GM12865 (cell line): Measurements from ENCODE around the gene LILRA6.
A peak's percentile ranks its signal among the peaks of the same experiment; 100 is the strongest.
"Not testable (repeated sequence)": the region's sequence is repeated elsewhere in the genome, so short reads cannot be mapped to it uniquely, and the experiment has no call there.

Source experiments
- DNase-seq: peaks from one replicate; pipeline ENCODE4 v3.0.0; 2010; ENCODE audit warnings: low read depth
- H3K4me3 ChIP-seq: 2 replicates; pipeline ENCODE4 v1.5.1; 2011; ENCODE audit warnings: mild to moderate bottlenecking, low read depth, low read length, control low read depth
- TF ChIP-seq, protein P1 (sequence below): IDR thresholded peaks from 2 replicates; pipeline ENCODE4 v1.5.1; 2011; ENCODE audit warnings: low read length, control low read depth, low read depth, inconsistent platforms; ENCODE audit not compliant: insufficient read depth; ENCODE audit errors: missing control alignments

The LILRA6 gene

DNA sequence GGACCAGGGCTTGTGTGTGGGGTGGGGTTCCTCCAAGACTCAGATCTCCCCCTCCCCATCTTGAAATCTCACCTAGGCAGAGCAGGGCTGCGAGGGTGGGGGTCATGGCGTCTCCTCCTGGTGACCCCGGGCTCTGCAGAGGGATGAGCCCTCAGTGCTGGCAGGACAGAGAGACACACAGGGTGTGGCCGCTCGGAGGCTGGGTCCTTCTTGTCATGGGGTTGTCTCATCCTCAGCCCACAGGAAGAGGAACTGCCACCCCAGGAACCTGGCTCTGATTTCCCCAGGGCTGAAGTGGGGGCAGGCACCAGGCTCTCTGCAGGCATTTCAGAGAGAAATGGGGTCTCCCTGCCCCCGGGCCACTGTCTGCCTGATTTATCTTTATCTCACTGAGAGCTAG is at the start of gene LILRA6:
TSS of gene LILRA6 (minus strand) at position 145 of the 400 bp plus-strand sequence.
- not testable (repeated sequence) for DNase-seq, H3K4me3 ChIP-seq

DNA sequence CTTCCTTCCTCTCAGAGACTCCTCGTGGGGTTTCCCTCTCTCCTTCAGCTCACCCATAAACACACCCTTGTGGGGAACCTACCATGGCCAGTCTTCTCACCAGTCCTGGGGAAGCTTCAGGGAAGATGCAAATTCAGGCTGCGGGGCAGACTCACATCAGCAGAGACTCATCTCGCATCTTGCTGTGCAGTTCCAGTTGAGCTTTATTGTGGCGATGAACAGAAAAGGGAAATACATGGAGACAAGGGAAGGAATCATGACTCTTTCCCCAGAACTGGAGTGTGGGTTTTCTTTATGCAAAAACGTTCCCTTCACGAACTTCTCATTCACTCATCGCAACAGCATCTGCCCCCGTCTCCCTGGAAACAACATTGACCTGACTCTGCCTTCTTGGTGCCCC is 46.6 kb upstream of the LILRA6 start:
- not testable (repeated sequence) for DNase-seq, H3K4me3 ChIP-seq

DNA sequence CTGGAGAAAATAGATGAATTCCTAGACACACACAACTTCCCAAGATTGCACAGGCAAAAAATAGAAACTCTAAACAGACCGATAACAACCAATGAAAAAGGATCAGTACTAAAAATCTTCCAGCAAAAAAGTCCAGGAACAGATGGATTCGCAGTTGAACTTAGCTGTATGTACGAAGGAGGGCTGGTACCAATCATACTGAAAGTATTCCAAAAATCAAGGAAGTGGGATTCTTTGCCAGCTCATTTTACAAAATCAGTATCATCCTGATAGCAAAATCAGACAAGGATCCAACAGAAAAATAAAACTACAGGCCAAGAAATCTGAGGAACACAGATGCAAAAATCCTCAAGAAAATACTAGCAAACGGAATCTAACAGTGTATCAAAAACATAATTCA is 44.9 kb upstream of the LILRA6 start:
- TF ChIP-seq, protein P1, sequence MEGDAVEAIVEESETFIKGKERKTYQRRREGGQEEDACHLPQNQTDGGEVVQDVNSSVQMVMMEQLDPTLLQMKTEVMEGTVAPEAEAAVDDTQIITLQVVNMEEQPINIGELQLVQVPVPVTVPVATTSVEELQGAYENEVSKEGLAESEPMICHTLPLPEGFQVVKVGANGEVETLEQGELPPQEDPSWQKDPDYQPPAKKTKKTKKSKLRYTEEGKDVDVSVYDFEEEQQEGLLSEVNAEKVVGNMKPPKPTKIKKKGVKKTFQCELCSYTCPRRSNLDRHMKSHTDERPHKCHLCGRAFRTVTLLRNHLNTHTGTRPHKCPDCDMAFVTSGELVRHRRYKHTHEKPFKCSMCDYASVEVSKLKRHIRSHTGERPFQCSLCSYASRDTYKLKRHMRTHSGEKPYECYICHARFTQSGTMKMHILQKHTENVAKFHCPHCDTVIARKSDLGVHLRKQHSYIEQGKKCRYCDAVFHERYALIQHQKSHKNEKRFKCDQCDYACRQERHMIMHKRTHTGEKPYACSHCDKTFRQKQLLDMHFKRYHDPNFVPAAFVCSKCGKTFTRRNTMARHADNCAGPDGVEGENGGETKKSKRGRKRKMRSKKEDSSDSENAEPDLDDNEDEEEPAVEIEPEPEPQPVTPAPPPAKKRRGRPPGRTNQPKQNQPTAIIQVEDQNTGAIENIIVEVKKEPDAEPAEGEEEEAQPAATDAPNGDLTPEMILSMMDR, result no peak
- H3K4me3 ChIP-seq, result no peak overlapping the region
- DNase-seq, result no peak

DNA sequence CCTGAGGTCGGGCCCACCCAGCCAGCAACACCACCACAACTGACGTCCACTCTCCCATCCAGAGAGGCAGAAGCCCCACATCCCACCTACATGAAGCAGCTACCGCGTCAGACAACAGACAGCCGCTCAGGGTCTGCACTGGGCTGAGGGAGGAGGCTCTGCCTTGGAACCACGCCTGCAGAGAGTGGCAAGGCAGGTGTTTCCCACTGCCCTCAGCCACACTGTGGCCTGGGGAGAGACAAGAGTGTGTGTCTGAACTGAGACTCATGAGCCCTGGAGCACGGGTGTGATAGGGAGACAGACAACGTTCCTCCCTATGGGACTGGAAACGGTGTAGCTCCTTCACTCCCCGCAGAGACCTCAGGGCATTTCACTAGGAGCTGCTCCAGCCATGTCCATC is 43.7 kb upstream of the LILRA6 start:
- DNase-seq, result peak; percentile 12
- not testable (repeated sequence) for H3K4me3 ChIP-seq

DNA sequence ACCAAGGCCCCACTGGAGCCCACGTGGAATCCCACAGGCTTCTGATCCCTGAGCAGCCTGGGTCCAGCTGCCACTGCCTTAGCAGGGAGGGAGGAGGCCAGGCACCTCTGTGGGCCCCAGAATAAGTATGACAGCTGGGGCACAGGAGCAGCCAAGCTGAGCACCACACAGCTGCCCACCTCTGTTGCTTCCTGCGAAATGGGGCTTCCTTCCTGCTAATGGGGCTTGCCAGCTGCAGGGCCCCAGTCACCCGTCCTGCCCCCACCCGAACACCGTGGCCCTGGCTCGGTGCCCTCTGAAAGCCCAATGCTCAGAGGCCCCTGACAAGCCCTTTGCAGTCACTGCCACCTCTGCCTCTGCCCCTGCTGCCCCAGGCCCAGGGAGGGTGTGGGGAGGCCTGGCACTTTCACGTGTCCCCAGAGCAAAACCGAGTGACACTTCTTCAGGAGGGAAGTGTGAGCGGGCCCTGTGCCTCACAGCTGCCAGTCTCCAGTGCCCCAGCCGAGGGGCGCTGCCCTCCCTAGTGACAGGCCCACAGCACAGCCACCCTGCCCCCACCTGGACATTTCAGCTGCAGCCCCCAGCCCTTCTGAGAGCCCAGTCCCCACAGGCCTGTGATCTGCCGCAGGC is 43.0 kb upstream of the LILRA6 start:
- DNase-seq, H3K4me3 ChIP-seq: not testable (repeated sequence)

DNA sequence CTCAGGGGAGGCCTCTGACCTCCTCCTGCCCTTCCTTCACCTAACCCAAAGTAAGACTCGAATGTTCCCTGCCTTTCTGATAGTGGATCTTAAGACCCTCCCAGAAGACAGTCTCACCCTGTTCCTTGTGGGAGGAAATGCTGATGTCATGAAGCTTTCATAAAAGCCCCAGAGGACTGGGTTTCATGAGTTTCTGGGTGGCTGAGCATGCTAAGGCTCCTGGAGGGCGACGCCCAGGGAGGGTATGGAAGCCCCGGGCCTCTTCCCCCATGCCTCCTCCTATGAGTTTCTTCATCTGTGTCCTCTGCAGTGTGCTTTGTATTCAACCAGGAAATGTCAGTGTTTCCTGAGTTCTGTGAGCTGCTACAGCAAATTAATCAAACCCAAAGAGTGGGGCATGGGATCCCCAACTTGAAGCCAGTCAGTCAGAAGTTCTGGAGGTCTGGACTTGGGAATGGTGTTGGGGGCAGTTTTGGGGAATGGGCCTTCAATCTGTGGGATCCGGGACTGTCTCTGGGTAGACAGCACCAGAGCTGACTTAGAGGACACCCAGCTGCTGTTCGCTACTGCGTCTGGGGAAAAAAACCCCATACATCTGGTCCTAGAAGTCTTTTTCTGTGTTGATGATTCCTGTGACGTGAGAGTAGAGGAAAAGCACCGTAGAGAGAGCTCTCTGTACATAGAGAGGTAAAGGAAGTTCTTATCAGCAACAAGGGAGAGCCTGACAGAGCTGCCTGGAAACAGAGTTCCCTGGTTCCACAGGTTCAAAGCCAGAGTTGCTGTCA is 40.3 kb upstream of the LILRA6 start:
- TF ChIP-seq, protein P1, result no peak
- H3K4me3 ChIP-seq, result no peak overlapping the region
- DNase-seq, result peak; percentile 5

DNA sequence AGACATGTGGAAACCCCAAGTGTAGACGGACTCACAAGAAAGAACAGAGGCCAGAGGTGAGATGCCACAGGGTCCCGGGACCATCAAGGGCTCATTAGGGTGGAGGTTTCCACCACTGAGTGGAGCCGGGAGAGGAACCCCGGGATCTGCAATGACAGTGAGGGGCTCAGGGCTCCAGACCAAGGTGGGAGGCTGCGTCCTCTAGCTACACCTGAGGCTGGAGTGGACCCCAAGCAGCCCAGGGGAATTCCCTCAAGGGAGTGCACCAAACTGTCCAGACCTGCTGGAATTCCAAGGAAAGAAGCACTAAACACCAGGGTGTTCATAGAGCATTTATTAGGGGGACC is 39.1 kb upstream of the LILRA6 start:
- DNase-seq, H3K4me3 ChIP-seq: not testable (repeated sequence)

DNA sequence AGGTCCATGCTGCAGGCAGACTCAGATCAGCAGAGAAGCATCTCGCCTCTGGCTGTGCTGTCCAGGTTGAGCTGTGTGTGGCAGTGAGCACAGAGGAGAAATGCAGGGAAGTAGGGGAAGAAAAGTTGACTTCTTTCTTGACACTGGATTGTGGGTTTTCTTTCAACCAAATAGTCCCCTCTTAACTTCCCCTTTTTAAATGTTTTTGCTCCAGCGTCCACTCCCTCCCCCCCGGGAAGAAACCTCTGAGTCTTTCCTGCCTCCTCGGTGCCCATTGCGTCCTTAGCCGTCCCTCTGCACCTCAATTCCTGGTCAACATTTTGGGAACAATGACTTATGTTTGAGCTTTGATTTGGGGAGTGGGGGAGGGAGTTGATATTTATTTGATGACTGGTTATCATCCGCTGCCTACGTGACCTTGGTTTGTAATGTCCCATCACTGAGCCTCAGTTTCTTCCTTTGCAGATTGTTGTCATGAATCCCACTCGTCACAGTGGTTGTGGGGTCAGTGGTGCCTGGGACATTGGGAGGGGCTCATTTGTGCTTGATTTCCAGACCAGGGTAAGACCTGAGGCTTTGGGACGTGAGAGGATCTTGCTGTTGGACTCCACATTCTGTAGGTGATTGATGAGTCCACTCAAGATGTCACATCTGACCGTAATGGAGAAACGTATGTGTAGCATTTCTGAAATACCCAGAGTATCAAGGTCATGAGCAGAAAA is 38.6 kb upstream of the LILRA6 start, which contains the start of gene LILRB2:
TSS of gene LILRB2 (minus strand) at position 104 of the 722 bp plus-strand sequence. CDS start 614 bp downstream, outside the sequence.
- TF ChIP-seq, protein P1, result no peak
- no peak within 1 kb of the TSS for H3K4me3 ChIP-seq
- no peak for DNase-seq

DNA sequence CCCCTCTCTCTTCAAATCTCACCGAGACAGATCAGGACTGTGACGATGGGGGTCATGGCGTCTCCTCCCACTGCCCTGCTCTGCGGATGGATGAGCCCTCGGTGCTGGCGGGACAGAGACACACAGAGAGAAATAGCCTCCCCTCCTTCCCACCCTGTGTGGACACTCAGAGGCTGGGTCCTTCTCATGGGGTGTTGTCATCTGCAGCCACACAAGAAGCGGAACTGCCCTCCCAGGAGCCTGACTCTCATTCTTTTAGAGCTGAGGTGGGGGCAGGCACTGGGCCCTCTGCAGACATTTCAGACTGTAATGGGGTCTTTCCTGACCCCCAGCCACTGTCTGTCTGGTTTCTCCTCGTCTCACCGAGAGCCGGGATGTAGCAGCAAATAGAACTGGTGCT is 37.9 kb upstream of the LILRA6 start:
- H3K4me3 ChIP-seq, DNase-seq: not testable (repeated sequence)

DNA sequence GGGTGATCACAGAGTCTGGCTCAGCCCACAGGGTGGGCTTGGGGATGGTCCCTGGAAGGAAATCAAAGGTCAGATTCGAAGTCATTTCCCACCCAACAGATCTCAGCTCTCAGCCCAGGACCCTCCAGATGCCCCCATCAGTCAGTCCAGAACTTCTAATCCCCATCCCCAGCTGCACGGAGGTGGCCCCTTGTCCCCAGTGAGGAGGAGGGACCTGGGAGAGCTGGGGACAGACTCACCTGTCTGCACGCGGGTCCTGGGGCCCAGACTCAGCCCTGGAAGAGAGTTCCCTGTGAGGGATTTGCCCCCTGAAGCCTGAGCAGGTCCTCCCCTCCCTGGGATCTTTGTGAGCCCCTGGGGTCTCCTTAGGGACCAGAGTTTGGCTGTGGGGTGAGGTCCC is 37.4 kb upstream of the LILRA6 start:
- H3K4me3 ChIP-seq, result not testable (repeated sequence)

More for the DNA sequence above, 37.4 kb upstream of the LILRA6 start:
- DNase-seq, result not testable (repeated sequence)
